ENCODE data around the gene CLDN14.
A peak's percentile ranks its signal among the peaks of the same experiment; 100 is the strongest.

Gene CLDN14

DNA sequence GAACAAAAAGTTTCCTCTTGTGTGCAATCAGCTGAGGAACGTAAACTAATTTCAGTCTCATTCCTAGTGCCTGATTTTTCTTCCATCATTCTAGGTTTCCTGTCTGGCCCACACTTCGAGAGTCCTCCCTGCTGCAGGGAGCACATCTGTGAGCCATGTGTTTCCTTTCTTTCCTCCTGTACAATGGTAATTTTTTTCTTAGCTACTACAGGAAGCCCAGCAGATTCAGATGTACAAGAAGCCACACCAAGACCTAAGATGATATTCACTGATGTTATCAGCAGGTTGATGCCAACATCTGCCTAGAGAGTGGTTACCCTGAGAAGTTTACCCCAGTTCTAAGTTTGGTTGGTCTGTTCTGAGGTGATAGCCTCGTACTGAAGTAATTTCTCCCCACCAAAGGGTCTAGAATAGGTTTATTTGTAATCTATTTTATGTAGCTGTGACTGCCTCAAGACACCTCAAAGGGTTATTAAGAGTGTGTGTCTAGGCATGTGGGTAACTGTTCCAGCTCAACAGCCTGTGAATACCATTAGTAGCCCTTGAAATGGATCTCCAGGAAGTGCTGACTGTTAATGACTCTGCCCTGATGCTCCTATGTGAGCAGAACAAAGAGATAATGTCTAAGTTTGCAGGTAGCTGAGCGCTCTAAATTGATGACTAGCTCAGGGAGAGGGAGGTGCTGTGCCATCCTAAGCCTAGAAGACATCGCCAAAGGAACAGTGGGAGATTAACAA, 31.7 kb upstream of the CLDN14 start:
- no peak for DNase-seq (ENCODE audit: low read depth in 1 of 2, low spot score in 1 of 2)
- no peak for TF ChIP-seq JUND (IDR thresholded peaks at IDR 0.05; ENCODE audit: low read depth)
- in situ Hi-C loops (cut with HindIII; ENCODE audit: low pct_unique_long_range_greater_than_20kb, low sequenced_read_pairs) = no loop called here

DNA sequence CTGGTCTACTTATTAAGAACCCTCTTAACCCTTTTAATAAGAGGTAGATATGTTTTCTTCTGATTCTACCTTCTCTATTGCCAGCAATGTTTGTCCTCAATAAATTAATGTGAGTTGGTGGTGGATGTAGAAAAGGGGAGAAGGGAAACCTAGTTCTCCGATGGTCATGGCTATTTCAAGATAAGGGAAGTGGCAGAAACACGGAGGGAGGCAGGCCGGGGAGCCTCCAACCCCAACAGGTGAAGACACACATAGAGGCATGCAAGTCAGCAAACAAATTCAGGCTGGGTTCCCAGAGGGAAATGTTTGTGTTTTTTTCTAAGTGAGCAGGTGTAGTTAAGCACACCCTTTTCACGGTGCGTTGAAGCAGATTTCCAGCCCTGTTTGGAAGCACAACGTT, 31.0 kb upstream of the CLDN14 start:
- TF ChIP-seq JUND (IDR thresholded peaks at IDR 0.05; ENCODE audit: low read depth) = no peak
- in situ Hi-C loops (cut with HindIII; ENCODE audit: low pct_unique_long_range_greater_than_20kb, low sequenced_read_pairs) = no loop called here
- no peak for DNase-seq (ENCODE audit: low read depth in 1 of 2, low spot score in 1 of 2)

DNA sequence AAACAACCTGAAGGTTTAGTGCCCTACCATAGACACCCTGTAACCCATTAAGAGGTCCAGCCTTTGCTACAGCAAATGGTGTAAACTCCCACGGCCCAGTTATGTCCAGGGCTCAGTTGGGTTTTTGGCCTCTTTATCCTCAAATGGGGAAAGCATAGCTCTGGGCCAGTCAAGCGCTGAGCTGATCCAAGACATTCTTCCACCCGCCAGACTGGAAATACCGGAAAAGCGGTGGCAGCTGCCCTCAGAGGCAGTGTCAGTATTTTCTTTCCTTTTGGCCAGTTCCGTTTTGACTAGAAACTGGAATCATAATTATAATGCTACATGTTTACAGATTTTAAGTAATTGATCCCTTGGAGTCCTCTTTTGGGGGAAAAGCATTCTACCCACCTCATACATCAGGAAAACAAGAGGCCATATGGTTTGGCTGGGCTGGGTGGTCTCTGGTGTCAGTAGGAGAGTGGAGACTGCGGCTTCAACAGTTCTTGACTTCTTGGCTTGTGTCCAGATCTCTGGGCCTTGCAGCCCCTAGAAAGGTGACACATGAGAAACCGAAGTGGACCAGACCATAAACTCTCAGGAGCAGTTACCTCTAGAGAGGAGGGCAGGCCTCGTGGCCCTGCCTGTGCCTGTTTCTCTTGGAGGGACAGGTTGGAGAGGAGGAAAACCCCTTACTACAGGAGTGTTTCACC, 30.2 kb upstream of the CLDN14 start:
- TF ChIP-seq JUND (IDR thresholded peaks at IDR 0.05; ENCODE audit: low read depth) = peak; percentile 58
- peak; percentile 55 to 95 for DNase-seq (ENCODE audit: low read depth in 1 of 2, low spot score in 1 of 2)
- in situ Hi-C loops (cut with HindIII; ENCODE audit: low pct_unique_long_range_greater_than_20kb, low sequenced_read_pairs) = no loop called here

DNA sequence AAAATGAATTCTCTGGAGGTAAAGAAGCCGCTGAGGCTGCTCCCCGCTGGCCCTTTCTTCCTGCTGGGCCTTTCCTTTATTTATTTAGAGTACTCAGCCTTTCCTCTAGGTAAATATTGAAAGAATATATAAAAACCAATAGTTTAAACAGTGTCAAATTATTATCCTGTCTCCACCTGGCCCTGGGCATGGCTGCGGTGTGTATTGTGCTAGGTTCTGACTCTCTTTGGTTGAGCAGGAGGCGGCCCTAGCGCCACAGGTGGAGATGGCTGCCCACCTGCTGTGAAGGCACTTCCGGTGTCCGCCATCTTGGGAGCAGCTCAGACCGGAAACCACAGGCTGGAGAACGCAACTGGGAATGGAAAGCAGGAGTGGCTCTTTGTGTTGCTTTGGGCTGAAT, 29.0 kb upstream of the CLDN14 start:
- in situ Hi-C loops (cut with HindIII; ENCODE audit: low pct_unique_long_range_greater_than_20kb, low sequenced_read_pairs) = no loop called here
- TF ChIP-seq JUND (IDR thresholded peaks at IDR 0.05; ENCODE audit: low read depth) = no peak
- peak in 1 of 2 experiments; percentile 59 for DNase-seq (ENCODE audit: low read depth in 1 of 2, low spot score in 1 of 2)

DNA sequence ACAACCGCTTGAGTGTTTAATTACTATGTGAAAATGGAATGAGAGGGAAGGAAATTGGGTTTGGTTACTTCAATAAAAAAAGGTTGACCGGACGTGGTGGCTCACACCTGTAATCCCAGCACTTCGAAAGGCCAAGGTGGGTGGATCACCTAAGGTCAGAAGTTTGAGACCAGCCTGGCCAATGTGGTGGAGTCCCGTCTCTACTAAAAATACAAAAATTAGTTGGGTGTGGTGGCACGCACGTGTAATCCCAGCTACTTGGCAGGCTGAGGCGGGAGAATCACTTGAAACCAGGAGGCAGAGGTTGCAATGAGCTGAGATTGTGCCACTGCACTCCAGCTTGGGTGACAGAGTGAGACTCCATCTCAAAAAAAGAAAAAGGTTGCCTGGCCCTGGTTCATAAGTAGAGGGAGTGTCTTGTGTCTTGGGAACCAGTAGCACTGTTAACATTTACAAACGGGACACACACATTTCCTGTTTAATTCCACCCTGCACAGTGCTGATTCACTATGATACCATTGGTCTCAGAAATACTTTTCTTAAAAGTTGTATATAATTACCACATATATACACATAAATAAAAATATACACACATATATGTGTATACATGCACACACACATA, 27.6 kb upstream of the CLDN14 start:
- no peak for DNase-seq (ENCODE audit: low read depth in 1 of 2, low spot score in 1 of 2)
- no peak for TF ChIP-seq JUND (IDR thresholded peaks at IDR 0.05; ENCODE audit: low read depth)
- in situ Hi-C loops (cut with HindIII; ENCODE audit: low pct_unique_long_range_greater_than_20kb, low sequenced_read_pairs) = no loop called here

DNA sequence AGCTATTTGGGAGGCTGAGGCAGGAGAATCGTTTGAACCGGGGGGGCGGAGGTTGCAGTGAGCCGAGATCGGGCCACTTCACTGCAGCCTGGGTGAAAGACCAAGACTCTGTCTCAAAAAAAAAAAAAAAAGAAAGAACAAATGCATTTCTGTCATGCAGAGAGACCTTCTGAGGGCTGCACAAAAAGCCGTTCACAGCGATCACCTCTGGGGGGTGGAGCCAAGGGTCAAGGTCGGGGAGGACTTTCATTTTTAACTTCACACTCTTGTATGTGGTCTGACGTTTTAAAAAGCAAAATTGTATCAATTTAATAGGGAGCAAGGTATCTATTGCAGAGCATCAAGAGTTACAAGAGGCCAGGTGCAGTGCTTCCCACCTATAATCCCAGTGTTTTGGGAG, 26.6 kb upstream of the CLDN14 start:
- no peak for TF ChIP-seq JUND (IDR thresholded peaks at IDR 0.05; ENCODE audit: low read depth)
- no peak for DNase-seq (ENCODE audit: low read depth in 1 of 2, low spot score in 1 of 2)
- in situ Hi-C loops (cut with HindIII; ENCODE audit: low pct_unique_long_range_greater_than_20kb, low sequenced_read_pairs) = no loop called here

DNA sequence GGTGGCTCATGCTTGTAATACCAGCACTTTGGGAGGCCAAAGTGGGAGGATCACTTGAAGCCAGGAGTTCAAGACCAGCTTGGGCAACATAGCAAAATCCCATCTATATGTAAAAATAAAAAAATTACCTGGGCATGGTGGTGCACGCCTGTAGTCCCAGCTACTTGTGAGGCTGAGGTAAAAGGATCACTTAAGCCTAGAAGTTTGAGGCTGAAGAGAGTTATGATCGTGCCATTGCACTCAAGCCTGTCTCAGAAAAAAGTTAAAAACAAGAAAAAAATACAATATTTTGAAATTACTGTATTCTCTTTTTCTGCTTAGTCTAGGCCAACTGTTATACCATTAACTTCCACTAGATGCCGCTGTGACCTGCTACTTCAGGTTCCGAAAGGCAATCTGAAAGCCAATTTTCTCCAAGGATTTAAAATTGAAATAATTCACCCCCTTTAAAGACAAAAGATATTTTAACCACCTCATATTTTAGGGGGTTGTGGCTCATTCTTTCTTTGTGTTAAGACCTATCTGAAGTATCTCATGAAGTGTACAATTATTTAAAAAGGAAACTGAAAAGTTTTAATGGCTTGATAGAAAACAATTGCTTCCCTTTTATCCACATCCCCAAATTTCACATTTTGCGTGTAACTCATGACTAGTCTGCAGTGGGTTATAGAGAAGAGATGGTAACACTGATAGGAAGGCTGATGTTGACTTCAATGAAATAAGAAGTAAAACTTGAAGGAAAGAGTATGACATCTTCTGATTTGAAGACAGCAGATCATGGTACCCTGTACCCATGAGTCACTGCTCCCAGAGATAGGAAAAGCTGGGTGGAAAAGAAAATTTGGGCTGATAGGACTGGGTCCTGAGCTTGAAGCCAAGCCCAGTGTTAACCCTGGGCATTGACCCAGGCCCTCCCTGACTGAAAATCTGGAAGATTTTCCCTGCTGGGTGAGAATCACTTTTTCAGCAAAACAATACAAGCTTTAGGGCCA, 24.4 kb upstream of the CLDN14 start:
- in situ Hi-C loops (cut with HindIII; ENCODE audit: low pct_unique_long_range_greater_than_20kb, low sequenced_read_pairs) = no loop called here
- peak in 1 of 2 experiments; percentile 56 for DNase-seq (ENCODE audit: low read depth in 1 of 2, low spot score in 1 of 2)

DNA sequence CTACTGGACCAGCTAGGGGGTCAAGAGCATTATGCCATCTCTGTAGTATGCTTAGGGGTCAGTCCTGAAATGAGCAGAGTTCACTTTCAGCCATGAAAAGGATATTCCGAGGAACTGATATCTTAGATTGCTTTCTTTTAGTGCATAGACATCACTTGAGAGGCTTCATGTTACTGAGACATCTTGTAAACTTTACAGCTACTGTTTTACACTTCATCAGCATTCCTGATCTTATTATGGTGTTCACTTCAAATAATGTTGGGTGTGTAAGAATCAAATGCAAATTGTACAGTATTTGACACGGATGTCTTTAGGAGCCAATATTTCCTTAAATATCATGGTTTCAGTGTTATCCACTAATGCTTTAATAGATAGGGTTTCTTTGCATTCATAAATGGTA, 22.4 kb upstream of the CLDN14 start:
- TF ChIP-seq JUND (IDR thresholded peaks at IDR 0.05; ENCODE audit: low read depth) = no peak
- in situ Hi-C loops (cut with HindIII; ENCODE audit: low pct_unique_long_range_greater_than_20kb, low sequenced_read_pairs) = no loop called here
- DNase-seq (ENCODE audit: low read depth in 1 of 2, low spot score in 1 of 2) = no peak

More for the DNA sequence above, 24.4 kb upstream of the CLDN14 start:
- no peak for TF ChIP-seq JUND (IDR thresholded peaks at IDR 0.05; ENCODE audit: low read depth)

DNA sequence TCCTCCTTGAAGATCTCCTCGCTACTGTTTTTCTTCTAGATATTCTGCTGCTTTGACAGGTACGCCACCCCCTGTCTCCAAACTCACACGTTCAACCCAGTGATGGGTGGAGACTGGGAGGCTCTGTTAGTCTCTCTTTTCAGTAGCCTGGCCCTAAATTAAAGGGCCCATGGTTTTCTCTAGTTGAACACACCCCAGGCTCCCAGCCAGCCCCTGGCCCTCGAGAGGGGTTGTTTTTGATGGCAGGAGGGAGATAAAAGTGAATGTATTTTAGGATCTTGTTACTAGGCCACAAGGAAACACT, 21.6 kb upstream of the CLDN14 start:
- in situ Hi-C loops (cut with HindIII; ENCODE audit: low pct_unique_long_range_greater_than_20kb, low sequenced_read_pairs) = no loop called here
- no peak for TF ChIP-seq JUND (IDR thresholded peaks at IDR 0.05; ENCODE audit: low read depth)
- DNase-seq (ENCODE audit: low read depth in 1 of 2, low spot score in 1 of 2) = no peak

DNA sequence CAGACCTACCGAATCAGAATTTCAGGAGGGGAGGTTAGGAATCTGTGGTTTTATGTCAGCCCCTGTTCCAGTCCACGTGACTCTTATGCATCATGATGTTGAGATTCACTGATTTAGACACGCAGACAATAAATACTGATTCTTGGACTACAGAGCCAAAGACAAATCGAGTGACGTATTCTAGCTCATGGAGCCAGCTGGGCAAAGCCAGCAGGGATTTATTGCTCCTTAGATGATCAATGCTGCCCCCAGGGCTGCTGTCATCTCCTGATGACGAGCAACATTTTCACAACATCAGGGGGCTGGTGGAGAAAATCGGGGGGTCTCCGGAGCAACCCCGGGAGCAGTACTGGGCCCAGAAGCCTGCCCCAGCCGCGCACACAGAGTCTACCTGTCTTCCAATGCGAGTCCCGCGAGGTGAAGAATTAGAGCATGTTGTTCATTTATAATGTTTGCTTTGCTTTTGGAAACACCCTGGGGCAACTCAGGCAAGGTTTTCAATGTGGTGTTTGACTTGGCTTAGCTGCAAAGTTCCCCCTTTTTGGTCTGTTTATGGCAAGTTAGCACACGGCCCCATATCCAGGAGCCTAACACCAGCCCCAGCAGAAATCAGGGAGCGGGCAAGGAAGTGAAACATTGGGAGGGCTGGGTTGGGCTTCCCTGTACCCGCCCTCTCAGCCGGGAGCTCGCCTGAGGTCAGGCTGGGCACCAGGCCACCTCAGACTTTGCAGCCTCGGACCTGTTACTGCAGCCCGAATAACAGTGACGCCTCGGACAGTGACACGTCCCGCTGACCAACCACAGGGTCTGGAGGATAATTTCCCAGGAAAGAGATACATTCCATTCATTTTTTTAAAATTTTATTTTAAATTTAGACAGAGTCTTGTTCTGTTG, 19.9 kb upstream of the CLDN14 start:
- in situ Hi-C loops (cut with HindIII; ENCODE audit: low pct_unique_long_range_greater_than_20kb, low sequenced_read_pairs) = no loop called here
- no peak for TF ChIP-seq JUND (IDR thresholded peaks at IDR 0.05; ENCODE audit: low read depth)
- DNase-seq (ENCODE audit: low read depth in 1 of 2, low spot score in 1 of 2) = peak; percentile 43 to 81

DNA sequence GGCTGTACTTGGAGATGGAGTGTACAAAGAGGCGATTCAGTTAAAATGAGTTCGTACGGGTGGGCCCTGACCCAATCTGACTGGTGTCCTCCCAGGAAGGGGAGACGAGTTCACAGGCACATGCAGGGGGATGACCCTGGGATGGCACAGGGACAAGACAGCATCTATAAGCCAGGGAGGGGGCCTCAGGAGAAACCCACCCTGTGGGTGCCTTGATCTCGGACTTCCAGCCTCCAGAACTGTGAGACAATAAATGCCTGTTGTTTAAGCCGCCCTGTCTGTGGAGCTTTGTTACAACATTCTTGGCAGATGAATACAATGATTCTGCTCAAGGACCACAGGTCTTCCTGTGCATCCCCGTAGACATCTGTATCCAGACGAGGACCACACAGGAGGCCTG, 14.6 kb upstream of the CLDN14 start:
- DNase-seq (ENCODE audit: low read depth in 1 of 2, low spot score in 1 of 2) = no peak
- in situ Hi-C loops (cut with HindIII; ENCODE audit: low pct_unique_long_range_greater_than_20kb, low sequenced_read_pairs) = no loop called here
- TF ChIP-seq JUND (IDR thresholded peaks at IDR 0.05; ENCODE audit: low read depth) = no peak

Data from T47D (cell line).